Activated T-cell treated with anti-CD3 and anti-CD28 coated beads, Interleukin-2, amount 50 U/mL, for 1 hour (primary cell): ENCODE measurements around the gene CBR4.
"Not testable (repeated sequence)": the region's sequence is repeated elsewhere in the genome, so short reads cannot be mapped to it uniquely, and the experiment has no call there.

ENCODE experiments used
- DNase-seq: peaks from one replicate; pipeline ENCODE4 v3.0.0-alpha.2; 2020

The CBR4 gene

DNA sequence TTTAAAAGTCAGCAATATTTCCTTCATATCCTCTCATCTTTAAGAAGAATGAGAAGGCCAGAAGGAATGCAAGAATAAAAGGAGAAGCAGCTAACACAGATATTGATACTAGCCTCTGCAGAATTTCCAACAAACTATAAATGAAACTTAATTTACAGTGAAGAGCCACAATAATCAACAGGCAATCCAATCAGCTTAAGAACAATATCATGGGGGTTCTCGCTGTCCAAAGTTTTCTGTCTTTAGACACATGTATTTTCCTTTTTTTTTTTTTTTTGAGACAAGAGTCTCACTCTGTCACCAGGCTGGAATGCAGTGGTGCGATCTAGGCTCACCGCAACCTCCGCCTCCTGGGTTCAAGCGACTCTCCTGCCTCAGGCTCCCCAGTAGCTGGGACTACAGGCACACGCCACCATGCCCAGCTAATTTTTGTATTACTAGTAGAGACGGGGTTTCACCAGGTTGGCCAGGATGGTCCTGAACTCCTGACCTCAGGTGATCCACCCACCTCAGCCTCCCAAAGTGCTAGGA is 17.0 kb downstream of the CBR4 start:
- not testable (repeated sequence) for DNase-seq

DNA sequence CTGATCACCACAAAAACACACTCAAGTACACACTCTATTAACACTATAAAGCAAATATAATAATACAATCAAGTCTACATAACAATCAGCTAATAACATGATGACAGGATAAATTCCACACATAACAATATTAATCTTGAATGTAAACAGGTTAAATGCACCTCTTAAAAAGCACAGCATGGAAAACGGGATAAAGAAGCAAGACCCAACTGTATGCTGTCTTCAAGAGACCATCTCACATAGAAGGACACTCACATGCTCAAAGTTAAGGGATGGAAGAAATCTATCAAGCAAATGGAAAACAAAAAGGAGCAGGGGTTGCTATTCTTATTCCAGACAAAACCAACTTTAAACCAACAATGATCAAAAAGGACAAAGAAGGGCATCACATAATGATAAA is 28.1 kb downstream of the CBR4 start:
- no peak for DNase-seq

DNA sequence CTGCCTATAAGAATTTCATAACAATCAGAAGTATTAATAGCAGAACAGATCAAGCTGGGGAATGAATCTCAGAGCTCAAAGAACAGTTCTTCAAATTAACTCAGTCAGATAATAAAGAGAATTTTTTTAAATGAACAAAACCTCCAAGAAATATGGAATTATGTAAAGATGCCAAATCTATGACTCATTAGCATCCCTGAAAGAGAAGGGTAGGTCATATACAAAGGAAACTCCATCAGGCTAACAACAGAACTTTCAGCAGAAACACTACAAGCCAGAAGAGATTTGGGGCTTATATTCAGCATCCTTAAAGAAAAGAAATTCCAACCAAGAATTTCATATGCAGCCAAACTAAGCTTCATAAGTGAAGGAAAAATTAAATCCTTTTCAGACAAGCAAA is 28.6 kb downstream of the CBR4 start:
- no peak for DNase-seq

DNA sequence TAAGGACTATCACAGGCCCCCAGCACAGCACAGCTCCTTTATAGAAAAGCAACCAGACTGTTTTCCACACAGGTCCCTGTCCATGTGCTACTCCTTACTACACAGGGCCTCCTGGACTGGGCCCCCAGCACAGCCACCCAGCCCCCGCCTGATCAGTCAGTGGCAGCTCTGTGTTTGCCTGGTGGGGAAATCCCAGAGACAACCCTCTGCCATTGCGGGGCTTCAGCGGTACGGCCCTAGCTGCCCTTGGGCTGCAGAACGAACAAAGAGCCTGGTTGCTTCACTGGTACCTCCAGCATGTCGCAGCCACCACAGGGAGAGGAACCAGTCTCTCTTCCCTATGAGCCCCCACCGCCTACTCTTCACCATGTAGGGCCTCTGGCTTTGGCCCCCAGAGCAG is 30.7 kb downstream of the CBR4 start:
- no peak for DNase-seq

DNA sequence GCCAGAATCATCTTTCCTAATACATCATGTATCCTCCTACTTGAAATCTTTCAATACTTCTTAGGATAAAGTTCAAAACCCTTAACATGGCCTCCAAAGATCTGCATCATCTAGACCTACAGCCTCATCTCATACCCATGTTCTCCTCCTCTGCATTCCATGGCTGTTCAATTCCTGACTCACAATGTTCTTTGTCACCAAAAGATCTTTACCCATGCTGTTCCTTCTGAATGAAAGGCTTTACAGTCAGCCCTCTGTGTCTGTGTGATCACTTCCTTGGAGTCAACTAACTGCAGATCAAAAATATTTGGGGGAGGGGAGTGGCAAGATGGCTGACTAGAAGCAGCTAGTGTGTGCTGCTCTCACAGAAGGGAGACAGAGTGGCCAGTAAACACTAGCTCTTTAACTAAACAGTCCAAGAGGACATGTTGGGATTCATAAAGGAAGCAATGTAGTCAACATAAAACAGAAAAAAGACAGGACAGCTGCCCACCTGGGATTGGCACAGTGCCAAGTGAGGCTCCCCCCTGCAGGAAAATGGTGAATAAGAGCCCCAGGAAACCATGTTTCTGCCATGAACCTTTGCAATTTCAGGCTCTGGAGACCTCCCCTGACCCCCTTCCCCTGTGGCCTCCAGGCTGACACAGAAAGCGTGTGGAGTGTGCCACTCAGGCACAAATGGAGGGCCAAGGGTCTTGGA is 31.9 kb downstream of the CBR4 start:
- DNase-seq, result no peak

GRCh38 chr4:168972596-168972995 is 37.5 kb downstream of the CBR4 start:
- no peak for DNase-seq

DNA sequence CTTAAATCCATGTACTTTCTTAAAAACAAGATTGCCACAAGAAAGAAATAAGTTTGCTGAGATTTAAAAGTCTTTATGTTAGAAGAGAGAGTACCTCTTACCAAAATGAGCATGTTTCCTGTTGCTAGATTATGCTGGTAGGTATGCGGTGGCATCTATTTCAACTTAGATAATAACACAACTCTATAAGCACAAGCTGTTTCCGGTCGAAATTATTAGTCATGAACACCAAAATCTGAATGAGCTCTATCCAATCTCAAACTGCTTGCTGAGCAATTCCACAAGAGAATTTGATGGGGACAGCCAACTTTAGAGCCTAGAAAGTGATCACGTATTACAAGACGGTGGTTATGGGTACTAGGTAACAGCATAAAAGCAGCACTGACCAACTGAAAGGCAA is 49.3 kb downstream of the CBR4 start:
- DNase-seq, result no peak

- no peak for DNase-seq
Measured at GRCh38 chr4:168955674-168956073, 54.4 kb downstream of the CBR4 start.

- not testable (repeated sequence) for DNase-seq
Measured at GRCh38 chr4:168952821-168953246, 57.2 kb downstream of the CBR4 start.

DNA sequence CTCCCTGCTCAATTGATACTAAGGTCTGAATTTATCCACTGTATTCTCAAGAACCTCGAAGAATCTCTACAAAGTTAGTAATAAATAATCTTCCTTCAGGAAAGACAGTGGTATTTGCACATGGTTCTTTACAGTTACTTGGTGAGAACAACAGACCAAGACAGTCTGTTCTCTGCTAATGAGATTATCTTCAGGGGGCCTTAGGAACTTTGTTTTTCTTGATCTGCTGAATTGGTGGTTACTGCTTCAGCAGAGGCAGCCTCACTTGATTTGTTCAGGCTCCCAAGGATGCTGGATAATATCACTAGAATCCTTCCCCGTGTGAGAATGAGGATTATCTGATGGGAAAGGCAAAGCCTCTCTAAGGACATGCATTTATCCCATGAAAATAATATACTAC is 64.8 kb downstream of the CBR4 start:
- no peak for DNase-seq

DNA sequence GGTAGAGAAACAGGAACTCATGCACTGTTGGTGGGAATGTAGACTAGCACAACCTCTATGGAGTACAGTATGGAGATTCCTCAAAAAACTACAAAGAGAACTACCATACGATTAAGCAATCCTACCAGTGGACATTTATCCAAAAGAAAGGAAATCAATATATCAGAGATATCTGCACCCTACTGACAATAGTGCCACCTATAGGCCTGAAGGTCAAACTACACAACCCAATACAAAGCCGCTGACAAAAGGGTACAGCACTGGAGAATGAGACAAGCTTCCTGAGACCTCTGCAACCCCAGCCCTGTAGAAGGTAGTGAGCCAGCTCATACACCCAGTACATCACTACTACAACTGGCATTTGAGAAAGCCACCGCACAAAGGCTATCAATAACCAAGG is 67.1 kb downstream of the CBR4 start:
- DNase-seq, result no peak
